Measurements from ENCODE around the gene SLC6A15.

Gene SLC6A15

GRCh38 chr12:84874125-84874824 lies 38.3 kb downstream of the SLC6A15 start:
- peak; percentile 100 for FAIRE-seq

DNA sequence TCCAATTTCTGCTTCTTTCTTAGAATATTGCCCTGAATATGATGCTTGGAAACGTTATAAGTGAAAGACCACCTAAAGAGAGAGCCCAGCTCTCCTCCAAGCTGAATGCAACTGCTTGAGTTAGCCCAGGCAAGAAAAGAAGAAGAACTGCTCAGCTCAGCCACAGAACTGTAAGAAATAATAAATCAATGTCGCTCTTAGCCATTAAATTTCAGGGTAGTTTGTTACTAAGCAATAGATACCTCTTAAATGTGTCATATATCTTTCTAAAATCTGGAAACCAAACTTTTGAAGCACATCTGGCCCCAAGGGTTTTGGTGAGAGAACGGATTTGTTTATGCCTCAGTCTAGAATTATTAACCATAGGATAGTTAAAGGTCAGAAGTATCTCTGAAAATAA lies 50.4 kb downstream of the SLC6A15 start:
- FAIRE-seq, result no peak

DNA sequence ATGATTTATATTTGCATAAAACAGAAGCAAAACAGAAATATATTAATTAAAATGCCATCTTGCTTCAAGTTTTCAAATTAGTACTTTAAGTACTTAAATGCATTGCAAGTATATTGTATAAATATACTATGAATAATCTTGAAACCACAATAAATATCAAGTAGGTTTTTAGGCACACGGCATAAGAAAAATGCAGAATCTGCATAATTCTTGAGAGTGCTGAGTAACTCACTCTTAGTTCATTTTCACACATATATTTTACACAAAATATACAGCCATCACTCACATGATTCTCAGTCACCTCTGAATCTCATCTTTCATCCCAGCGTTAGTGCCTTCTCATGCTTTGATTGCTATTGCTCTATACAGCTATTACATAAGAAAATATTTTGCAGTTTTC lies 51.9 kb downstream of the SLC6A15 start:
- no peak for FAIRE-seq

DNA sequence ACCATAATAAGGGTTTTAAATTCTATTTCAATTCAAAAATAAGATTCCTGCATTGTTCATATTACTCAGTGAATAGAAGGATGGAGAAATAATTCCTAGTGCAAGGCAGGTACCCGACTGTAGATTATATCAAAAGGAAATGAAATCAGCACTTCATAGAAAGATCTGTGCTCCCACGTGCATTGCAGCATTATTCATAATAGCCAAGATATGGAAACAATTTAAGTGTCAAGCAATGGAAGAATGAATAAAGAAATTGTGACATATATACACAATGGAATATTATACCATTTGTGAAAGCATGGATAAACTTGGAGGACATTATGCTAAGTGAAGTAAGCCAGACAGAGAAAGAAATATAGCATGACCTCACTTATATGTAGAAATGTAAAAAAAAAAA lies 53.8 kb downstream of the SLC6A15 start:
- no peak for FAIRE-seq

DNA sequence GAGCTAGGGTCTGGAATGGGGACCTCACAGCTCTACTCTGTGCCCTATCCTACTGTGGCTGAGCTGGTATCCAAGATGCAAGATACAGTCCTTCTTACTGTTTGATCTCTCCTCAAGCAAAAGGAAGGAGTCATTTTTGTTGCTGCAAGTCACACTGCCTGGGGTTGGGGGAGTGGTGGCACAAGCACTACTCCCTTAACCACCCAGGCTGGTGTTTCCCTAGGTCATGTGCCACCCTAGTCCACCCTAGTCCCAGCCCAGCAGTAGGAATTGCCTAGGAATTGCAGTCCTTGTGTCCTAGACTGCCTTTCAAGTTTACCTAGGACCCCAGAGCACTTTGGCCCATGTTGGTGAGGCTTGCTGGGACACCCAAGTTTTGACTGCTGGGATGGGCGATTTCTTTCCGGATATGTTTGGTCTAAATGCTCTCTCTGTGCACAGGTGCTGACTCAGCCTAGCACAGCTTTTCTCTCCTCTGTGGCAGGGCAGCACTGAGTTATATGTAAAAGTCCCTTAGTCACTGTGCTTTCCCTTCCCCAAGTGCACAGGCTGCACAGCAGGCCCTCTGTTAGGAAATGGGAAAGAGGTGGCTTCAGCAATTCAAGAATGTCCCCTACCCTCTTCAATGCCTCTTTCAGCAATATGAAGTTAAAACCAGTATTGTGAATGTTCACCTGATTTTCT lies 54.9 kb downstream of the SLC6A15 start:
- FAIRE-seq, result no peak

- no peak for FAIRE-seq
Observed at GRCh38 chr12:84856156-84856900, 56.3 kb downstream of the SLC6A15 start.

GRCh38 chr12:84843593-84844144 lies 68.9 kb downstream of the SLC6A15 start:
- FAIRE-seq, result no peak

DNA sequence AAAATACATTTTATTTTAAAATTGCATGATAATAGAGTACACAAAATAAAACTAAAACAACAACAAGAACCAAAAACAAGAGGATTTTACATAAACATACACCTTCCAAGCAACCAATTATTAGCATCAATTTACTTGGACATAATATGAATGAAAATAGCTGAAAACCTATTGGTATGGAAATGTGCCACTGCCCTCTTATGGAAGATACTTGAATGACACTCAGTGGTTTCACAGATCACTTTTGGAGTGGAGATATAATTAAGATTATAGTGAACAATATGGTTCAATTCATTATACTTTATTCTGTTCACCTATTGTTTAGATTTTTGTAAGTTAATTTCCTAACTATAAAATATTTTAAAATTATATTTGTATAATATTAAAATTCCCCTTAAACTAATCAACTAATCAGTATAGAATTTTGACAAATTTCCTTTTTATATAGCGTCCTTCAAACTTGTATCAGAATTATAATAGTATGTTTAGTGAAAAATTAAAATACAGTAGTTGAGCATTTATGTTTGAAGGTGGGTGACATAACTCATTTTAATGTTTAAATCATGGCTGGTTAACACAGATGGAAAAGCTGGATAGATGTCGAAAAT lies 70.1 kb downstream of the SLC6A15 start:
- FAIRE-seq, result peak; percentile 88

- FAIRE-seq, result no peak
Observed at GRCh38 chr12:84841591-84841990, 71.0 kb downstream of the SLC6A15 start.

DNA sequence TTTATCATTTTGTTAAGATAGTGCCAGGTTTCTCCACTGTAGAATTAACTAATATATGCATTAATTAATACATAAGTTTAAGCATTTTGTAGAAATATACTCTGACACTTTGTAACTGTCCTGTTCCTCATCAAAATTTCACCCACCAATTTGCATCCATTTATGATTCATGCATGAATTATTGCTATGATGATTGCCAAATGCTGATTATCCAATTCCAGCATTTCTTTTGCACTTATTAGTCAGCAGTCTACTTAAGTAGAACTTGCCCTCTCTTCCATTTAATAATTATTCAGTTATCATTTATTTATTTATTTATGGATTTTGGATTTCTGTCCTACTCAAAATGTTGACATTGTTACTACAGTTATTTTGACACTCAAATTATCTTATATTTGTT lies 72.2 kb downstream of the SLC6A15 start:
- FAIRE-seq, result no peak

- FAIRE-seq, result no peak
Observed at GRCh38 chr12:84826925-84827324, 85.7 kb downstream of the SLC6A15 start.

GRCh38 chr12:84825149-84825548 lies 87.5 kb downstream of the SLC6A15 start:
- FAIRE-seq, result no peak

GRCh38 chr12:84822525-84822924 lies 90.1 kb downstream of the SLC6A15 start:
- no peak for FAIRE-seq

- FAIRE-seq, result no peak
Observed at GRCh38 chr12:84816916-84817695, 95.5 kb downstream of the SLC6A15 start.

GRCh38 chr12:84814664-84815245 lies 97.8 kb downstream of the SLC6A15 start:
- FAIRE-seq, result no peak

- FAIRE-seq, result no peak
Observed at GRCh38 chr12:84813780-84814663, 98.6 kb downstream of the SLC6A15 start.

DNA sequence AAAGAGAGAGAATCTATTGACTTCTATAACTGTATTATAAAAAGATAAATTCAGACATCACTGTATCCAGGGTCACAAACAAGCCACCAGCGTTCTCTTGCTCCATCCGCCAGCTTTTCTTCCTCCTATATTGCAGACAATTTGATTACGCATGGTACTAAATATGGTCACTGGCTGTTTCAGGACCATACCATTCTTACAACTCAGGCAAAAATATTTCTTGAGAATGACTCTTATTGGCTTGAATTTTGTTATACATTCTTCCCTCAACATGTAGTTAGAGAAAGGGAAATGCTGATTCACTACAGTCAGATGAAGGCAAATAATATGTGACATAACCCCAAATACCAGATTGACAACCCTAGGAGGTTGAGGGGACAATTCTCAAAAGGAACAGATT lies 101.3 kb downstream of the SLC6A15 start:
- no peak for FAIRE-seq

GRCh38 chr12:84810611-84811010 lies 102.0 kb downstream of the SLC6A15 start:
- no peak for FAIRE-seq

Data from islet of Langerhans (tissue), 1 donor.